NCI-H1436 (cell line): ENCODE data around the gene RNASEL.
"Not testable (repeated sequence)": the region's sequence is repeated elsewhere in the genome, so short reads cannot be mapped to it uniquely, and the experiment has no call there.

ENCODE experiments used
- DNase-seq: peaks from one replicate; lab custom pipeline; 2025; lab: John Stamatoyannopoulos, UW

RNASEL gene

DNA sequence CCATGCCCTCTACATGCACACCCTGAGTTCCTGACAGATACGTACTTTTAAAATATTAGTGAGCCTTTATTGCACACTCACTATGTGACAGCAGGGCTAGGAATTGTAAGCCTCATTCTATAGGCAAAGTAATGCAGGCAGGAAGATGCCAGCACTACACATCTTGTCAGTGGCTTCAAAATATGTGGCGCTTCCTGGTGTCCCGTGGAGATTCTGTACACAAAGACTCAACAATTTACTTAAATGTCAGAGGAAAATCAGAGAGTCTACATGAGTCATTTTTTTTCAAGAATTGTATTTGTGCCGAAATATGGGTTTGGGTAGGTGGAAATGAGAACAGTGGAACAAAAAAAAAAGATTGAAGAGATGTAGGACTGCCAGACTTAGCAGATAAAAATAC lies 27.6 kb downstream of the RNASEL start:
- no peak for DNase-seq

DNA sequence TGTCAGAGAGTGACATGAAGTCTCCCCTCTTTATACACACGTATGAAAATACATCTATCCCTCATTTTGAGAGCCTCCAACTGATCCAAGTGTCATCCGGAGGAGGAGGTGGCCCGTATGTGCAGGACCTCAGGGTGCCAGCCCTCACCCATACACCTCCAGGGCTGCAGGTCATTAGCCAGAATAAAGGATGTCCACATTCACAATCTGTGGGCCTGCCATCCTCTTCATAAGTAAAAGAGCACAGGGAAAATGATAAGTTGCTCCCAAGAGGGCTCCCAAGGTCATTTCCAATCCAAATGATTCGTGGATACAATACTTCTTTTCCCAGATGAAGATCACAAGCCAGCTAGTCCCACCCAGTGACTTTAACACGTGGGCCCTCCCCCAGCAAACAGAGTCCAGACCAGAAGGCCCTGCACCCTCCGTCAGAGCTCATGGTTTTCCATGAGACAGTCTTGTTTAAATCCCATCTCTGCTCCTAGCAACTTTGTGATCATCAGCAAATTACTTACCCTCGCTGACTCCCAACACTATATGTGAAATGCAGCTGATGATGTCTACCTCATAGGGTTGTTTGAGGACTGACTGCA lies 28.6 kb downstream of the RNASEL start:
- no peak for DNase-seq

DNA sequence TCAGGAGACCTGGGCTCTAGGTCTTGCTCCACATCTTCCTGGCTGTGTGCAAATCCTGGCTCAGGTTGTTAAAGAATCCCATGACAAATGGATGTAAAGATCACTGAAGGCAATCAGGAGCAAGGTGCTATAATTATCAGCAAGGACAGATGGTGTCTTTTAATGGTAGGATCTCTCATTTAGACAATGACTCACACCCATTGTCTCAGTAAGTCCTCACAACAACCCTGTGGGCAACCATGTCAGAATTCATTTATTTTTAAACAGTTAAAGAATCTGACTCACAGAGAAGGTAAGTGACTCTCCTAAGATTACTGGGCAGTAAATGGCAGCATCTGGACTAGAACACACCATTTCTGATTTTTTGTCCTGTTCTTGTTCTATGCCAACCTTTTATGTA lies 32.8 kb downstream of the RNASEL start:
- DNase-seq: no peak

DNA sequence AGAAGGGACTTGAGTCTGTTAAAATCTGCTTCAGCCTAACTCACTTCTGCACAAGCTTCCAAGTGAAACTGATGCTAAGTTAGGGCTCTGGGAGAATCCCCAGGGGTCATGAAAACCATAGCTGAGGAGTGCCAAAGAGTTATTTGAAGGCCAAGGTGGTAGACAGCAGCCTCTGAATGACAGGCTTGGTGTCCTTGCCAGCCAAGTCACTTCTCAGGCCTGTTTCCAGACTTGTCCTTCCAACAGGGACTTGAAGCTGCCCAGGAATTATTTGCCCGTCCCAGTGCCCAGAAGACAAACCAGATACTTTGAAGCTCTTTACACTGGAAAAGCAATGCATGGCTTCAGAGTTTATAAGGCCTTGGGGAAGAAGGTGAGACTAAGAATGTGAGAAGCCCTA lies 33.6 kb downstream of the RNASEL start:
- DNase-seq: no peak

DNA sequence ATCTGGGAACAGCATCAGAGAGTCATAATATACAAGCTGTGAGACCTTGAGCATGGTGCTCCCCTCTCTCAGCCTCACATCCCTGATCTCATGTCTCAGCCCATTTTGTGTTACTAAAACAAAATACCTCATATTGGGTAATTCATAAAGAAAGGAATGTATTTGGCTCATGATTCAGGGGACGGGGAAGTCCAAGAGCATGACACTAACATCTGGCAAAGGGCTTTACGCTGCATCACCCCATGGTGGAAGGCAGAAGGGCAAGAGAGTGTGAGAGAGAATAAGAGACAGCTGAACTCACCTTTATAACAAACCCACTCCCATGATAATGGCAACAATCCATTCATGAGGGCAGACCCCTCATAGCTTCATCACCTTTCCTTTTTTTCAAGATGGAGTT lies 36.5 kb downstream of the RNASEL start:
- DNase-seq: no peak

DNA sequence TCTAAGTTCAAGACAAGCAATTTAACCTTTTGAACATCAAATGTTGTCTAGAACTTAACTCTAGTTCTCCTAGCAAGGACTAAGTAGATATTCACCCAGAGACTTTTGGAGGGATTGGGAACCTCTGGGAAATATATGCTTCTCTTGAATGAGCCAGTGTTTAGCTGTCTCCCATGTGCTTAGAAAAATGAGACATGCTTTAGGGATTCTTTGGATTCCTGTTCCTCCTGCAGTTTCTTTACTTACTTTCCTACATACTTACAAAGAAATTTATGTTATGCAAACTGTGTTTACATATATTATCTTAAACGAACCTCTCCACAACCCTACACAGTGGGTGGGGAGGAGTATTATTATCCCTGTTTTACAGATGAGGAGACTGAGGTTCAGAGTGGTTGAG lies 39.2 kb downstream of the RNASEL start:
- DNase-seq: no peak

DNA sequence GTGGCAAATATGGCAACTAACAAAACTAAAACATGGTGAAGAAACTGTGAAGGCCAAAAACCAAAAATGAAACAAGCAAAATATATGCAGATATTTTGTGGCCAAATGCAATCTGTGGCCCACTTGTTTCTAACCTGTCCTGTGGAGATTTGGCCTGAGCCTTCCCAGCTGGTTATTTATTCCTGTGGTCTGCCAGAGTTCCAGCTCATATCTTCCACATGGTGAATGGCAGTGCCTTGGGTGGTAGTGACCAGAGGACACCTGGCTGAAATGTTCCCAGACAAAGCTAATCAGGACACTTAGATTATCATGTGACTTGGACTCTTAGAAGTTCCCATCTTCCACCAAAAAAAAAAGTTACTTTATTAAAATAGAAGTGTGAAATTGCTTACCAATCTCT lies 39.7 kb downstream of the RNASEL start:
- DNase-seq: no peak

DNA sequence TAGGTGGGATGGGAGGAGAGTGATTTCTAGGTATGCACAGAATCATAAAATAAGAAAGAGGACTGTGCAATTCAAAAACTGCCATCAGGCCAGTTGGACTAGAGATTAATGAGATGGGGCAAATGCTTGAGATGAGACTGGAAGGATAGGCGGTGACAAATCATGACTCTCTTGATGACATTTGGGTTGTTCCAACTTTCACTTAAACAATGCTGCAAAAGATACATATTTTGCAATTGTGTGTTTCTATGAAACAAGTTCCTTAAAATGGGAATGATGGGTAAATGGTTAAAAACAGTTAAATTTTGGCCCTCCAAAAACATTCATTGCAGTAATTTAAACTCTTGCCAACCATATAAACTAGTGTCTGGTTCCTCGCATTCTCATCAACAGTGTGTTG lies 55.2 kb downstream of the RNASEL start:
- no peak for DNase-seq

DNA sequence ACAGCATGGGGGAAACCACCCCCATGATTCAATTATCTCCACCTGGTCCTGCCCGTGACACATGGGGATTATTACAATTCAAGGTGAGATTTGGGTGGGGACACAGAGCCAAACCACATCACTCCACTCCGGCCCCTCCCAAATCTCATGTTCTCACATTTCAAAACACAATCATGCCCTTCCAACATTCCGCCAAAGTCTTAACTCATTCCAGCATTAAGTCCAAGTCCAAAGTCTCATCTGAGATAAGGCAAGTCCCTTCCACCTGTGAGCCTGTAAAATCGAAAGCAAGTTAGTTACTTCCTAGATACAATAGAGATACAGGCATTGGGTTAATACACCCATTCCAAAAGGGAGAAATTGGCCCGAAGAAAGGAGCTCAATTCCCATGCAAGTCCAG lies 60.9 kb downstream of the RNASEL start:
- DNase-seq: not testable (repeated sequence)

DNA sequence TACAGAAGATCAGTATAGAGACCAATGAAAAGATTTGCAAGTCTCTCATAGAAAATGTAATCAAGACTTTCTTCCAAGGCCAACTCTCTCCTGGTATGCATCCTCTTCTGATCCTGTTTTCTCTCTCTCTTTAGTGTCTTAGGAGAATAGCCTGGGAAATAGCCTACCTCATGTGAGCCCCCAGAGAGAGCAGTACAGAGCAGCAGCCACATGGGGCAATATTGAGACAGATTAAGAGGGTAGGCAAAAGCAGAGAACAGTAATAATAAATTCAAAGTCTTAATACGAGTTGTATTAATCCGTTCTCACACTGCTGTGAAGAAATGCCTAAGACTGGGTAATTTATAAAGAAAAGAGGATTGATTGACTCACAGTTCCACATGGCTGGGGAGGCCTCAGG lies 61.4 kb downstream of the RNASEL start:
- no peak for DNase-seq

DNA sequence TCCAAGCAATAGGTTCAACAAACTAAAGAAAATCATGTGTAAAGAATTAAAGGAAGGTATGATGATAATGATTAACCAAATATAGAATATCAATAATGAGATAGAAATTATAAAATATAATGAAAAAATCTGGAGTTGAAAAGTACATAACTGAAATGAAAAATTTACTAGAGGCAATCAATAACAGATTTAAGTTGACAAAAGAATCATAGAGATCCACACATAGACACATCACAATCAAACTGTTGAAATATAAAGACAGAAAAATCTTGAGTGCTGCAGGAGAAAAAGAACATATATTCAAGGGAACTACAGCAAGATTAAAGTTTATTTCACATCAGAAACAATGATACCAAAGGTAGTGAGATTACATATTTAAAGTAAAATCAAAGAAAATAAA lies 63.7 kb downstream of the RNASEL start:
- no peak for DNase-seq
